ENCODE results near the gene RSPH4A. TPM values are rescaled to one million over a fixed set of nuclear protein-coding genes. Genes with fewer than 3 reads are reported as not detected.

Gene RSPH4A
- total and polyA plus RNA-seq, 11 donors, result 0.12 to 0.42 (median 0.20) TPM; not detected in 2

GRCh38 chr6:116648156-116648555, 31.9 kb downstream of the RSPH4A start:
- peaks cover 0 to 58% (median 29%) of the 10 kb centered on the region in 9 donors for H3K36me3 ChIP-seq
- no peaks in the 10 kb centered on the region for H3K4me1 ChIP-seq
- TF ChIP-seq CTCF (IDR thresholded peaks at IDR 0.05) (no peak), POLR2A (IDR thresholded peaks at IDR 0.05) (no peak)
- no peak overlapping the region for H3K27ac ChIP-seq
- intact Hi-C loops (cut with DNase I), result loop anchor here in 1 of 10 donors (5.0 kb wide), 2 partner anchors 111 to 431 kb away; no protein-coding TSS in a partner anchor
- 36 to 52% (median 43%) methylated on average over 5 of the region's 5 CpGs for WGBS, 4 donors
- DNase-seq (no peak), ATAC-seq (no peak)
- peaks cover 0 to 4% (median 0%) of the 10 kb centered on the region in 12 donors for H3K9me3 ChIP-seq
- no peaks in the 10 kb centered on the region for H3K27me3 ChIP-seq
- no peak overlapping the region for H3K4me3 ChIP-seq

- Histone ChIP-seq H3K4me1 (no peaks in the 10 kb centered on the region), H3K27me3 (no peaks in the 10 kb centered on the region), H3K9me3 (no peaks in the 10 kb centered on the region), H3K27ac (no peak overlapping the region), H3K36me3 (peaks cover 0 to 68% (median 29%) of the 10 kb centered on the region in 9 donors), H3K4me3 (no peak overlapping the region)
- WGBS, 4 donors, result 92 to 95% (median 94%) methylated on average over 3 of the region's 3 CpGs
- TF ChIP-seq POLR2A (IDR thresholded peaks at IDR 0.05) (no peak), CTCF (IDR thresholded peaks at IDR 0.05) (no peak)
- intact Hi-C loops (cut with DNase I), result loop anchor here in 1 of 10 donors (5.0 kb wide), 2 partner anchors 112 to 432 kb away; no protein-coding TSS in a partner anchor
- ATAC-seq (no peak), DNase-seq (no peak)
Measured at GRCh38 chr6:116649129-116649528, 32.9 kb downstream of the RSPH4A start.

- 88 to 95% (median 93%) methylated on average over 4 of the region's 4 CpGs for WGBS, 4 donors
- no peaks in the 10 kb centered on the region for H3K4me1 ChIP-seq
- intact Hi-C loops (cut with DNase I), result no loop called here
- TF ChIP-seq CTCF (IDR thresholded peaks at IDR 0.05) (no peak), POLR2A (IDR thresholded peaks at IDR 0.05) (no peak)
- ATAC-seq (no peak), DNase-seq (no peak)
- H3K27me3 ChIP-seq, result no peaks in the 10 kb centered on the region
- no peak overlapping the region for H3K4me3 ChIP-seq
- H3K36me3 ChIP-seq, result peaks cover 0 to 83% (median 44%) of the 10 kb centered on the region in 9 donors
- no peak overlapping the region for H3K27ac ChIP-seq
- H3K9me3 ChIP-seq, result no peaks in the 10 kb centered on the region
Measured at GRCh38 chr6:116651916-116652315, 35.6 kb downstream of the RSPH4A start.

GRCh38 chr6:116661594-116661993, 45.3 kb downstream of the RSPH4A start:
- ATAC-seq (no peak), DNase-seq (no peak)
- H3K4me3 ChIP-seq, result no peak overlapping the region
- peaks cover 0 to 31% (median 8%) of the 10 kb centered on the region in 12 donors for H3K4me1 ChIP-seq
- intact Hi-C loops (cut with DNase I), result no loop called here
- no peaks in the 10 kb centered on the region for H3K27me3 ChIP-seq
- no peak for TF ChIP-seq CTCF (IDR thresholded peaks at IDR 0.05)
- TF ChIP-seq POLR2A (IDR thresholded peaks at IDR 0.05), result no peak
- H3K9me3 ChIP-seq, result no peaks in the 10 kb centered on the region
- peaks cover 0 to 33% (median 19%) of the 10 kb centered on the region in 9 donors for H3K36me3 ChIP-seq
- H3K27ac ChIP-seq, result no peak overlapping the region
